IPS DF 6.9 (cell line): ENCODE data around the gene DCP1A.
A peak's percentile ranks its signal among the peaks of the same experiment; 100 is the strongest.
"Not testable (repeated sequence)": the region's sequence is repeated elsewhere in the genome, so short reads cannot be mapped to it uniquely, and the experiment has no call there.

ENCODE experiments used
- DNase-seq: peaks from one replicate; pipeline ENCODE4 v3.0.0-alpha.2; 2013; ENCODE audit warnings: low read depth, low spot score
- H3K27ac ChIP-seq: one replicate; pipeline ENCODE4 v1.5.1; 2013; ENCODE audit warnings: low read length, control low read depth
- H3K27me3 ChIP-seq: 2 replicates; pipeline ENCODE4 v1.6.1; 2013; ENCODE audit warnings: mild to moderate bottlenecking, low read length; ENCODE audit not compliant: control insufficient read depth, insufficient read depth
- H3K36me3 ChIP-seq: 2 replicates; pipeline ENCODE4 v1.6.1; 2013; ENCODE audit warnings: low read length; ENCODE audit not compliant: control insufficient read depth, insufficient read depth
- H3K4me1 ChIP-seq: 2 replicates; pipeline ENCODE4 v1.6.1; 2013; ENCODE audit warnings: low read length; ENCODE audit not compliant: control insufficient read depth, insufficient read depth
- H3K4me3 ChIP-seq: 2 replicates; pipeline ENCODE4 v1.5.1; 2013; ENCODE audit warnings: mild to moderate bottlenecking, low read length
- H3K9me3 ChIP-seq: 2 replicates; pipeline ENCODE4 v1.6.1; 2013; ENCODE audit warnings: low read length, inconsistent platforms; ENCODE audit not compliant: control insufficient read depth, insufficient read depth
- WGBS: extraction: QIAGEN DNeasy Blood & Tissue Kit; methylation state at CpG from one replicate; pipeline ENCODE4 v1.1.7; 2013; ENCODE audit warnings: mixed read lengths, missing lambda C conversion rate; ENCODE audit not compliant: insufficient read length, insufficient coverage; 5-methylcytosine and 5-hydroxymethylcytosine counted together

The DCP1A gene

DNA sequence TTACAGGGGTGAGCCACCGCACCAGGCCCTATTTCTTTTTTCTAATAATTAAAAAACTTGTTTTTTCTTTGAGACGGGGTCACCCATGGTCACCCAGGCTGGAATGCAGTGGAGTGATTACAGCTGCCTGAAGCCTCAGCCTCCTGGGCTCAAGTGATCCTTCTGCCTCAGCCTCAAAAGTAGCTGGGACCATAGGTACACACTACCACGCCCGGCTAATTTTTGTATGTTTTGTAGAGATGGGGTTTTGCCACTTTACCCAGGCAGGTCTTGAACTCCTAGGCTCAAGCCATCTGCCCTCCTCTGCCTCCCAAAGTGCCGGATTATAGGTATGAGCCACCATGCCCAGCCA is 90.7 kb downstream of the DCP1A start:
- H3K9me3 ChIP-seq, result no peaks in the 10 kb centered on the region
- WGBS, result no CpG with 5 or more reads among the region's 5 CpGs
- no peaks in the 10 kb centered on the region for H3K36me3 ChIP-seq
- no peak for DNase-seq
- H3K4me3 ChIP-seq, result no peak overlapping the region
- H3K4me1 ChIP-seq, result peaks cover 9% of the 10 kb centered on the region
- no peaks in the 10 kb centered on the region for H3K27me3 ChIP-seq
- no peak overlapping the region for H3K27ac ChIP-seq

GRCh38 chr3:53255775-53256703 is 91.3 kb downstream of the DCP1A start, which contains the start of gene TKT:
Gene TKT, minus strand, starts transcription at chr3:53256022. Its CDS starts 80 bp downstream, at chr3:53255942.
- H3K27ac ChIP-seq, result no peak within 1 kb of the TSS

GRCh38 chr3:53255423-53255774 is 91.9 kb downstream of the DCP1A start:
- WGBS, result no CpG with 5 or more reads among the region's 44 CpGs
- no peak overlapping the region for H3K27ac ChIP-seq
- H3K4me3 ChIP-seq, result peak overlapping the region; percentile 88
- H3K27me3 ChIP-seq, result no peaks in the 10 kb centered on the region
- H3K36me3 ChIP-seq, result no peaks in the 10 kb centered on the region
- H3K4me1 ChIP-seq, result peaks cover 15% of the 10 kb centered on the region
- H3K9me3 ChIP-seq, result no peaks in the 10 kb centered on the region
- DNase-seq, result no peak

More at GRCh38 chr3:53255775-53256703, 91.3 kb downstream of the DCP1A start, which contains the start of gene TKT:
- no CpG with 5 or more reads among the region's 66 CpGs for WGBS
- no peaks in the 10 kb centered on the region for H3K36me3 ChIP-seq
- no peaks in the 10 kb centered on the region for H3K27me3 ChIP-seq
- peak within 1 kb of the TSS; percentile 88 for H3K4me3 ChIP-seq
- H3K4me1 ChIP-seq, result peaks cover 13% of the 10 kb centered on the region
- no peaks in the 10 kb centered on the region for H3K9me3 ChIP-seq
- DNase-seq, result no peak

GRCh38 chr3:53254509-53255422 is 92.6 kb downstream of the DCP1A start:
- Histone ChIP-seq H3K27ac (no peak overlapping the region), H3K9me3 (no peaks in the 10 kb centered on the region), H3K4me1 (peaks cover 17% of the 10 kb centered on the region), H3K27me3 (no peaks in the 10 kb centered on the region), H3K36me3 (no peaks in the 10 kb centered on the region), H3K4me3 (peak overlapping the region; percentile 88)
- WGBS, result no CpG with 5 or more reads among the region's 32 CpGs
- no peak for DNase-seq

DNA sequence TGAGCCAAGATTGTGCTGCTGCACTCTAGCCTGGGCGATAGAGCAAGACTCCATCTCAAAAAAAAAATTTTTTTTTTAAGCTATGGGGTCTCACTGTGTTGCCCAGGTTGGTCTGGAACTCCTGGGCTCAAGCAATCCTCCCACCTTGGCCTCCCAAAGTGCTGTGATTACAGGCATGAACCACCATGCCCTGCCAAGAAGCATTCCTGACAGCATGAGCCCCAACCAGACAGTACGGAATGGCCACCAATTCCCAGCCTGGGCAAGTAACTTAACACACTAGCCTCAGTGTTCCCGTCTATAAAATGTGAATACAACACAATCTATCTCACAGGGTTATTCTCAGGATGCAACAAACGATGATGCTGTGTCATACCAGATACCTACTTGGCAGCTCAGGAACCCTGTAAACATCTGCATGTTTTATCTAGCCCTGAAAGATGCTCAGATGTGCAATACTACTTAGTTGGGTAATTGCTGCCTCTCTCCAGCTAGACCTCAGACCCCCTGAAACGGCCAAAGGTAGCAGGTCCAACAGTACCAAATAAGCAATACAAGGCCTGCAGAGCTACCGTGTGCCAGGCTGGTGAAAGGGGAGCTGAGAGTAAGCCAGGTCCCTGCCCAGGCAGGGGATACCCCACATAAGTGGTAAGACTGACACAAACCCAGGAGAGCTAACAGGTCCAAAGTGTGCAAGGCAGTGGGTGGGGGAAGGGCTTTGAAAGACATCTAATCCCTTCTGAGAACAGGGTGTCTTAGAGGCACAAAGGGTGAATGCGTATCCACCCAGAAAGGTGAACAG is 93.4 kb downstream of the DCP1A start:
- peaks cover 14% of the 10 kb centered on the region for H3K4me1 ChIP-seq
- no peaks in the 10 kb centered on the region for H3K36me3 ChIP-seq
- H3K27ac ChIP-seq, result no peak overlapping the region
- no peaks in the 10 kb centered on the region for H3K9me3 ChIP-seq
- no peaks in the 10 kb centered on the region for H3K27me3 ChIP-seq
- DNase-seq, result no peak
- no CpG with 5 or more reads among the region's 7 CpGs for WGBS
- peak overlapping the region; percentile 88; the same call in 1 of the 2 replicates for H3K4me3 ChIP-seq

DNA sequence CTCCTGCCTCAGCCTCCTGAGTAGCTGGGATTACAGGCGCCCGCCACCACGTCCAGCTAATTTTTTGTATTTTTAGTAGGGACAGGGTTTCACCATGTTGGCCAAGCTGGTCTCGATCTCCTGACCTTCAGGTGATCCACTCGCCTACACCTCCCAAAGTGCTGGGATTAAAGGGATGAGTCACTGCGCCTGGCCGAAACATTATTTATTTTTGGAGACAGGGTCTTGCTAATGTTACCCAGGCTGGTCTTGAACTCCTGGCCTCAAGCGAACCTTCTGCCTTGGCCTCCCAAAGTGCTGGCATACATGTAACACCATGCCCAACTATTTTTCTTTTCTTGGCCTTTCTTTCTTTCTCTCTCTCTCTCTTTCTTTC is 94.4 kb downstream of the DCP1A start:
- H3K36me3 ChIP-seq, DNase-seq, H3K9me3 ChIP-seq, H3K27me3 ChIP-seq, H3K4me3 ChIP-seq, H3K27ac ChIP-seq: not testable (repeated sequence)
- peaks cover 12% of the 10 kb centered on the region for H3K4me1 ChIP-seq
- no CpG with 5 or more reads among the region's 8 CpGs for WGBS

GRCh38 chr3:53252096-53252946 is 95.0 kb downstream of the DCP1A start:
- H3K27ac ChIP-seq, result no peak overlapping the region
- H3K4me1 ChIP-seq, result peaks cover 12% of the 10 kb centered on the region
- DNase-seq, result no peak
- no peaks in the 10 kb centered on the region for H3K9me3 ChIP-seq
- H3K27me3 ChIP-seq, result no peaks in the 10 kb centered on the region
- H3K36me3 ChIP-seq, result no peaks in the 10 kb centered on the region
- no peak overlapping the region for H3K4me3 ChIP-seq
- no CpG with 5 or more reads among the region's 10 CpGs for WGBS

GRCh38 chr3:53250881-53251605 is 96.3 kb downstream of the DCP1A start:
- WGBS, result no CpG with 5 or more reads among the region's 4 CpGs
- Histone ChIP-seq H3K9me3 (no peaks in the 10 kb centered on the region), H3K4me1 (peaks cover 12% of the 10 kb centered on the region), H3K36me3 (no peaks in the 10 kb centered on the region), H3K4me3 (no peak overlapping the region), H3K27ac (no peak overlapping the region), H3K27me3 (no peaks in the 10 kb centered on the region)
- no peak for DNase-seq

DNA sequence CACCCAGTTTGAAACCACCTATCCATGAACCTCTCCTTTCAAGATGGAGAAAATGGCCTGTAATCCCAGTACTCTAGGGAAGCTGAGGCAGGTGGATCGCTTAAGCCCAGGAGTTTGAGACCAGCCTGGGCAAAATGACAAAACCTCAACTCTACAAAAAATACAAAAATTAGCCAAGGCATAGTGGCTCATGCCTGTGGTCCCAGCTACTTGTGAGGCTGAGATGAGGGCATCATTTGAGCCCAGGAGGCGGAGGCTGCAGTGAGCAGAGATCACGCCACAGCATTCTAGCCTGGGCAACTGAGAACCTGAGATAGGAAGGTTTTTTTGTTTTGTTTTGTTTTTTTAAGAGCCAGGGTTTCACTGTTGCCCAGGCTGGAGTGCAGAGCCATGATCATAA is 96.9 kb downstream of the DCP1A start:
- Histone ChIP-seq H3K27me3 (no peaks in the 10 kb centered on the region), H3K9me3 (no peaks in the 10 kb centered on the region), H3K27ac (no peak overlapping the region), H3K36me3 (no peaks in the 10 kb centered on the region), H3K4me1 (peaks cover 12% of the 10 kb centered on the region), H3K4me3 (no peak overlapping the region)
- WGBS, result no CpG with 5 or more reads among the region's 3 CpGs
- DNase-seq, result no peak
